GM23338 (cell line): ENCODE measurements around the gene JOSD2.

ENCODE experiments used
- CREB1 ChIP-seq: fragments of 250-450 bp; sonication (Bioruptor Pico); IDR thresholded peaks from 2 replicates; pipeline ENCODE4 v1.5.0; 2020; ENCODE audit warnings: low read depth, mild to moderate bottlenecking, moderate library complexity
- EZH2 ChIP-seq: fragments of 200-600 bp; sonication (generic); IDR thresholded peaks from one replicate; pipeline ENCODE4 v1.8.0; 2017; ENCODE audit warnings: antibody characterized with exemption, mild to moderate bottlenecking, low read depth; ENCODE audit not compliant: unreplicated experiment
- EZH2phosphoT487 ChIP-seq: fragments of 200-600 bp; sonication (generic); IDR thresholded peaks from one replicate; pipeline ENCODE4 v1.8.1; 2018; ENCODE audit warnings: antibody characterized with exemption; ENCODE audit not compliant: unreplicated experiment
- POLR2AphosphoS5 ChIP-seq: IDR thresholded peaks from 2 replicates; pipeline ENCODE4 v1.6.1; 2016; ENCODE audit warnings: antibody characterized with exemption, low read depth
- REST ChIP-seq: IDR thresholded peaks from one replicate; pipeline ENCODE4 v1.6.1; 2018; ENCODE audit warnings: antibody characterized with exemption; ENCODE audit not compliant: unreplicated experiment
- TF ChIP-seq, protein P1 (sequence below), 2 experiments: fragments of 200-600 bp in 1 of 2; sonication (generic) in 1 of 2; conservative IDR thresholded peaks; 2 replicates each; pipeline versions ENCODE4 v1.5.1 to v1.6.1; 2016 to 2017; ENCODE audit warnings: antibody characterized with exemption in 2 of 2, low read depth in 2 of 2, mild to moderate bottlenecking in 2 of 2, moderate library complexity in 1 of 2

- TF ChIP-seq, protein P1, sequence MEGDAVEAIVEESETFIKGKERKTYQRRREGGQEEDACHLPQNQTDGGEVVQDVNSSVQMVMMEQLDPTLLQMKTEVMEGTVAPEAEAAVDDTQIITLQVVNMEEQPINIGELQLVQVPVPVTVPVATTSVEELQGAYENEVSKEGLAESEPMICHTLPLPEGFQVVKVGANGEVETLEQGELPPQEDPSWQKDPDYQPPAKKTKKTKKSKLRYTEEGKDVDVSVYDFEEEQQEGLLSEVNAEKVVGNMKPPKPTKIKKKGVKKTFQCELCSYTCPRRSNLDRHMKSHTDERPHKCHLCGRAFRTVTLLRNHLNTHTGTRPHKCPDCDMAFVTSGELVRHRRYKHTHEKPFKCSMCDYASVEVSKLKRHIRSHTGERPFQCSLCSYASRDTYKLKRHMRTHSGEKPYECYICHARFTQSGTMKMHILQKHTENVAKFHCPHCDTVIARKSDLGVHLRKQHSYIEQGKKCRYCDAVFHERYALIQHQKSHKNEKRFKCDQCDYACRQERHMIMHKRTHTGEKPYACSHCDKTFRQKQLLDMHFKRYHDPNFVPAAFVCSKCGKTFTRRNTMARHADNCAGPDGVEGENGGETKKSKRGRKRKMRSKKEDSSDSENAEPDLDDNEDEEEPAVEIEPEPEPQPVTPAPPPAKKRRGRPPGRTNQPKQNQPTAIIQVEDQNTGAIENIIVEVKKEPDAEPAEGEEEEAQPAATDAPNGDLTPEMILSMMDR (conservative IDR thresholded peaks at IDR 0.05; ENCODE audit: low read depth in 2 of 2): no peak
- TF ChIP-seq EZH2 (no peak), POLR2AphosphoS5 (no peak), EZH2phosphoT487 (no peak), CREB1 (CRISPR knock-in tag) (no peak), REST (no peak)
These were observed 6.7 kb upstream of the JOSD2 start for GRCh38 chr19:50517704-50518075.
